KOPT-K1 (cell line): ENCODE data around the gene MYO16.

ENCODE experiments used
- H3K27ac ChIP-seq: fragments of 200-600 bp; sonication (generic); 2 replicates; pipeline ENCODE4 v1.5.1; 2016; ENCODE audit warnings: antibody characterized with exemption, mild to moderate bottlenecking, low read depth, low read length; ENCODE audit not compliant: poor library complexity, severe bottlenecking
- H3K36me3 ChIP-seq: fragments of 200-600 bp; sonication (generic); 2 replicates; pipeline ENCODE4 v1.5.1; 2017; ENCODE audit warnings: antibody characterized with exemption, mild to moderate bottlenecking, low read length, moderate library complexity; ENCODE audit not compliant: insufficient read depth
- H3K9me3 ChIP-seq: fragments of 200-600 bp; sonication (generic); 2 replicates; pipeline ENCODE4 v1.5.1; 2017; ENCODE audit warnings: antibody characterized with exemption, low read length, mild to moderate bottlenecking; ENCODE audit not compliant: insufficient read depth, poor library complexity, severe bottlenecking

MYO16 gene

DNA sequence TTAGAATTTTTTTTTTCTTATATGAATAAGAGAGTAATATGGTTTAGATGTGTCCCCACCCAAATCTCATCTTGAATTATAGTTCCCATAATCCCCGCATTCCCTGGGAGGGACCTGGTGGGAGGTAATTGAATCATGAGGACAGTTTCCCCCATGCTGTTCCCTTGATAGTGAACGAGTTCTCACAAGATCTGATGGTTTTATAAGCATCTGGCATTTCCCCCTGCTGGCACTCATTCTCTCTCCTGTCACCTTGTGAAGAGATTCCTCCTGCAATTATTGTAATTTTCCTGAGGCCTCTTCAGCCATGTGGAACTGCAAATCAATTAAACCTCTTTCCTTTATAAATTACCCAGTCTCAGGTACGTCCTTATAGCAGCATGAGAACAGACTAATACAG lies 205.7 kb downstream of the MYO16 start:
- no peaks in the 10 kb centered on the region for H3K9me3 ChIP-seq
- H3K27ac ChIP-seq: no peak overlapping the region
- H3K36me3 ChIP-seq: no peaks in the 10 kb centered on the region

DNA sequence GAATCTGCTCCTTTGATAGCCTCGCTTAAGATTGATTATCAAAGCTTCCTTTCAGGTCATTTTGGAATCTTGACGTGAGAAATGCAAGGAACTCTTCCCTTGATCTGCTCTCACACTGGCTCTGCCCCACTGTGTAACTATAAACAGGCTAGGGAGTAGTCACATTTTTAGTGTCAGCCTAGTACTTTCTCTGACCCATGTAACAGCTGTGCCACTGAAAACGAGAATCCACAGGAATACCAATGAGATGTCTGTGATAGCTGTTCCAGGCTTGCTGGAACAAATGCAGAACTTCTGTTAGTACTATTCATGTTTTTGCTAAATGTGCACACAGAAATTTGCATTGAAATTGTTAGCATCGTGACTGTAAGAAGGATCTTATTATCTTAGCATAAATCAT lies 221.3 kb downstream of the MYO16 start:
- H3K27ac ChIP-seq: no peak overlapping the region
- no peaks in the 10 kb centered on the region for H3K36me3 ChIP-seq
- no peaks in the 10 kb centered on the region for H3K9me3 ChIP-seq

DNA sequence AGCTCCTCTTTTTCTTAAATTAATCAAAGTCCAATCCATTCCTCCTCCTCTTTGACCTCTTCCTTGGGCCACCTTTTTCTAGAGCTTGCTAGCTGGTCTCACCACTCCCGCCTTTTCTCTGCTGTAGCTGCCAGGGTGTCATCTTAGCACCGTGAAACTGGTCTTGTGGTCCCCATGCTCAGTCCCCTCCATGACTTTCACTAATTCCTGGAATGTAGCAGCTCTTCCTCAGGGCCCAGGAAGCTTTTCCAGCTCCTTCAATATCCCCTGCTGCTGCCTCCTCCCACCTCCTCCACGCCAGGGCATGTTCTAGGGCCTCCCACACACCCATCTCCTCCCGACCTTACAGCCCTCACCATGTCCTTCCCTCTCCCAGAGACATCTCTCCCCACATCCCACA lies 222.2 kb downstream of the MYO16 start:
- Histone ChIP-seq H3K27ac (no peak overlapping the region), H3K9me3 (no peaks in the 10 kb centered on the region)

DNA sequence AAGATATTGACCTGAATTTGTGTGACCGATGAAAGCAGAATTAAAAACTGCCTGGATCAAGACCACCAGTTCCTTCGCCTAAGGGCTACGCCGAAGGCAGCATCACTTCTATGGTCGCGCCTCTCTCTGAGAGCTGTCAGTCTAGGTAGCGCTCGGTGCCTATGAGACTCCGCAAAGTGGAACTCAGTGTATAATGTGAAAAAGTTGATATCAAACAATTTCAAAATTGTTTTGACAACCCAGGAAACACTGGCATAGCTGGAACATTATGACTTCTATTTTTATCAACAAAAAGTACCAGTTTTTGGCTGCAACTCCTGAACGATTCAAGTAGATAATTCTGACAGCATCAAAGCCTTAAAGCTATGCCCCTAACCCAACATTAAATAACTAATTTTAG lies 223.6 kb downstream of the MYO16 start:
- H3K27ac ChIP-seq: no peak overlapping the region
- H3K9me3 ChIP-seq: no peaks in the 10 kb centered on the region
- H3K36me3 ChIP-seq: no peaks in the 10 kb centered on the region

More for the DNA sequence above, 222.2 kb downstream of the MYO16 start:
- no peaks in the 10 kb centered on the region for H3K36me3 ChIP-seq

DNA sequence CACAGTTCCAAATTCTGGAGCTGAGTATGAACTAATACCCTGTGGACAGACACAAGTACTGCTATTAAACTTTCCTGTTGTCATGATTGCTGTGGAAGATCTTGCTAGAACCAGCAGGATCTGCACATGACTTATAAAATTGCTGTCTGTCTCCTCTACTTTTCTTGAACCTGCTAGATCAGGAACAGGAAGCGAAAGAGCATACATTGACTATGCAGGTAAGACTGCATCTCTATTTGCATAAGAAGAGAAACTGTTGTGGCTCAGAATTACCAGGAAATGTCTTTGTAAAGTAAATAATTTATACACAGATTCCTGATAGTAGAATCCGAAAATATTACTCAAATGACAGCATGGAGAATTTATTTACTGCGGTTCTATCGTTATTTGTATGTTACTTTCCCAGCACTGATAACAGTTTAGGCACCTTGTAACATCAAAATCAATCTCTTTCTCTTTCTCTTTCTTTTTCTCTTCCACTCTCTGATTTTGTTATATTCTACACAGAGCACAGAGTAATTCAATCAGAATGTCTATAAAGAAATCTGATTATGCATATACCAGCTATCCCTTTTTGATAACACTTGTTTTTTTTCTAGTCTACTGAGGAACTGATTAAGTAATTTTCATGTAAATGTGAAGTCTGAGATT lies 226.5 kb downstream of the MYO16 start:
- Histone ChIP-seq H3K27ac (no peak overlapping the region), H3K9me3 (no peaks in the 10 kb centered on the region), H3K36me3 (no peaks in the 10 kb centered on the region)

DNA sequence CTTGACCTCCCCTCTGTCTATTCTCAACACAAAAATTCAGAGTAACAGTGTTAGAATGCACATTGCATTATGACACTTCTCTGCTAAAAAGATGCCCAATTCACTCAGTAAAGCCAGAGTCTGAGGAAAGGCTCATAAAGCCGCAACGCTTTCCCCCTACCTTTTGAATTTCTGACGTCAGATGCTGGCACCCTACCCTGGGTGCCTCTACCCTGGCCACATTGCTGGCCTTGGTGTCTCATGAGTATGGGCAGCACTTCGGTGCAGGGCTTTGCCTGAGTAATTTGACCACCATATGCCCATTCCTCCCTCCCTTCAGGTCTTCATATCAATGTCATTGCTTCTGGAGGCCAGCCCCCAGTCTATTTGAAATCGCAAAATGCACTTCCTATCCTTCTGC lies 229.3 kb downstream of the MYO16 start:
- H3K9me3 ChIP-seq: no peaks in the 10 kb centered on the region
- H3K27ac ChIP-seq: no peak overlapping the region
- no peaks in the 10 kb centered on the region for H3K36me3 ChIP-seq

DNA sequence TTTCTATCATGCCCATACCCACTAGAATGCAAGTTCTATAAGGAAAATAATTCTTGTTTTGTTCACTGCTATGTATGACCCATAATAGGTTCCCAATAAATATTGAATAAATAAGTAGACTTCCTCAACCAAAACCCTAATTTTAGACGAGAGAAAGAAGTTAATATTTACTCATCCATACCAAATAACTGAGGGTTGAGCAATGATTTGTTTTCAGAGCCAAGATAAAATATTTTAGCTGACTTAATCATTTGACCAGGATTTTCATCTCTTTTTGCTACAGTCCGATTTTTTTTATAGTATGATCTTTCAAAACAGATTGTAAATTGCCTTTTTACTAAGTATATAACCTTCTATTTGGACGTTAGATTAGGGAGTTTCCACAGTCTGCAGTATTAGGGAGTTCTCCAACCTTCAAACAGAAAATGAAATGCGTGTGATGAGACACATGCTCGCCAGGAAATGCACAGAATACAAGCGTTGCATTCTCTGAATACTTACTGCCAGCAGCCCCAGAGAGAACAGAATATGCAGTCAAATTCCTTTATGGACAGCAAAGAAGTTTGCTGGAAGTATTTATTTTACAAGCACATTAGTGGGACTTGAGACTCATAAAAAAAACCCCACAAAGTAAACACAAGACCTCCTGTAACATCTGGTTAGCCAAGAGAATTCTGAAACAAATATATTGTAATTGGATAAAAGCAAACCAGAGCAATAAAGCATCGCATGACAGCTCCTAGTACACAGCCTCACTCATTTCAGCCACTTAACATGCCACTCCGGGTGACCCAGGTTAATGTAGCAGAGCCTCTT lies 230.0 kb downstream of the MYO16 start:
- Histone ChIP-seq H3K27ac (no peak overlapping the region), H3K9me3 (no peaks in the 10 kb centered on the region), H3K36me3 (no peaks in the 10 kb centered on the region)

DNA sequence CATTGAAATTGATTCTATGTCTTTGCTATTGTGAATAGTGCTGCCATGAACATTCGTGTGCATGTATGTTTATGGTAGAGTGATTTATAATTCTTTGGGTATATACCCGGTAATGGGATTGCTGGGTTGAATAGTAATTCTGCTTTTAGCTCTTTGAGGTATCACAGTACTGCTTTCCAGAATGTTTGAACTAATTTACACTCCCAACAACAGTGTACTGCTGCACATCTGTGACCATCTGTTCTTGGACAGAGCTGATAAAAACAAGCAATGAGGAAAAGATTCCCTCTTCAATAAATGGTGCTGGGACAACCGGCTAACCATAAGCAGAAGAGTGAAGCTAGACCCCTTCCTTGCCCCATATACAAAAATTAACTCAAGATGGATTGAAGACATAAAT lies 231.0 kb downstream of the MYO16 start:
- Histone ChIP-seq H3K36me3 (no peaks in the 10 kb centered on the region), H3K27ac (no peak overlapping the region), H3K9me3 (no peaks in the 10 kb centered on the region)

DNA sequence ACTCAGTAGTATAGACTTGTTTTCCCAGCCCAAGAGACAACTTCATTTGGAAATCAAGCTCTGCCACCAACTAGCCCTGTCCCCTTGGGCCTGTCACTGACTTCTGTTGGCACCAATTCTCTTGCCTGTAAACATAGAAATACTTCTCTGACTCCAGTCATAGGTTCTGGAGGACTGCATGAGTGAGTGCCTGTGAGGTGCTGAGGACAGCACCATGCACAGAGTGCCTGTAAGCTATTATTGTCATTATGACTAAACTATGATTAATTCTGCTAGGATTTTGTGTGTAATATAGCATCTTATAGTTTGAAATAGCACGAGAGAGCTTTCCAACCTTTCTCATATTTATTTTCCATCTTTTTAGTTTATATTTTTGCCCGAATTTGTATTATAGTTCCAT lies 247.9 kb downstream of the MYO16 start:
- H3K36me3 ChIP-seq: no peaks in the 10 kb centered on the region
- H3K27ac ChIP-seq: no peak overlapping the region
- no peaks in the 10 kb centered on the region for H3K9me3 ChIP-seq

DNA sequence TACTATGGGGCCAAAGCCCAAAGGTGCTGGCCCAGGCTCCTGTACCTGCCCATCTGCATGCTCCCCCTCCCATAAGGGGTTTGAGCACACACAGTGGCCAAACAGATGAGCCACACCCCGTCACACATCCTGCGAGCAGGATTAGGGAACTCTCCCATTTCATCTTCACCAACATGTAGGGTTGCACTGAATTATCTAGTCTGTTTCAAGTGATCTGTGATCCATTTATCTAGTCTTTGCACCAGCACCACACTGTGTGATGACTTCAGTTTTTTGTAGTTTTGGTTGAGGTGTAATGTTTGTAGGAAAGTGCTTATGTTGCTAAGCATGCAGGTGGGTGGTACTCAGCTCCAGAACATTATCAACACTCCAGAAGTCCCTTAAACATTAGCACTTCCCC lies 249.3 kb downstream of the MYO16 start:
- no peak overlapping the region for H3K27ac ChIP-seq
- no peaks in the 10 kb centered on the region for H3K9me3 ChIP-seq
- H3K36me3 ChIP-seq: no peaks in the 10 kb centered on the region

DNA sequence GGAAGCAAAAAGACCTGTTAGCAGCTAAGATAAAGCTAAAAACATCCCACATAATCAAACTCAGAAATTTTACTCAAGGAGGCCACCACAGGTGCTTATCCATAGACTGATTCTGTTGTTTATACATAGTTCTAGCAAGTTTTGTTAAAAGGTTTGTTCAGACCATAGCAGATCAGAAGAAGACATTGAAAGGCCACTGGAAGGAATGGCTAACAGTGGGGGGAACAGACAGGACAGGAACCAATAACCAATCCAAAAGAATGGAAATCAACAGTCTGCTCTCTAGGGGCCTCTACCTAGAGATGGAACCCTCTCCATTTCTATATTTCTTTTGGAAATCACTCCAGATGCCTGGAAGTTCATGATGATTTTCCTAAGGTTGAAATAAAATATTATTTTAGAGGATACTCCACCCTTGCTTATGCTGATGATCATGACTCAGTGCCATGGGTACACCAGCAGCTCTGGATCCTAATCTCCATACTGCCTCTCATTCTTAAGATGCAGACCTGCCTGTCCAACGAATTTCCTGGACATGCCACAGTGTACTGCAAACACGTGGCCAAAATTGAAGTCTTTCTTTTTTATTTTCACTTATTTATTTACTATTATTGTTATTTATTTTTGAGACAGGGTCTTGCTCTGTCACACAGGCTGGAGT lies 260.0 kb downstream of the MYO16 start:
- no peak overlapping the region for H3K27ac ChIP-seq
- no peaks in the 10 kb centered on the region for H3K9me3 ChIP-seq
- no peaks in the 10 kb centered on the region for H3K36me3 ChIP-seq

DNA sequence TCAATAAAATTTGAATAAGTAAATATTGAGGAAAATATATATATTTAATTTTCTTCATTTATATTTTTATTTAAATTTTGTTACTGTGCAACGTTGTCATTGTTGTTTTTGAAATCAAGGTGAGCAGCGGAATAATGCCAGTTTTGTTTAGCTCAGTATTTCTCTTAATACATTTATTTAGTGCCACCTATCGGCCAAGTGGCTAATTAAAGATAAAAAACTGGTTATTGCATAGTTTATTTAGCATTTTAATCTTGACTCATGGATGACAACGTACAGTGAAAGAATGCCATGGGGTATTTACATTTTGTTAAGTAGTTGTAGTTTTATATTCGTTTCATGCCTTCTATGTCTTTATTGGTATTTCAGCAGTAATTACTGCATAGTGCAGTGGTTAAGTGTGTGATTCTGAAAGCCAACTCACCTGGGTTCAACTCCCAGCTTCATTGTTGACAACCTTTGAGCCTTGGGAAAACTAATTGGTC lies 265.9 kb downstream of the MYO16 start:
- Histone ChIP-seq H3K27ac (no peak overlapping the region), H3K9me3 (no peaks in the 10 kb centered on the region), H3K36me3 (no peaks in the 10 kb centered on the region)

DNA sequence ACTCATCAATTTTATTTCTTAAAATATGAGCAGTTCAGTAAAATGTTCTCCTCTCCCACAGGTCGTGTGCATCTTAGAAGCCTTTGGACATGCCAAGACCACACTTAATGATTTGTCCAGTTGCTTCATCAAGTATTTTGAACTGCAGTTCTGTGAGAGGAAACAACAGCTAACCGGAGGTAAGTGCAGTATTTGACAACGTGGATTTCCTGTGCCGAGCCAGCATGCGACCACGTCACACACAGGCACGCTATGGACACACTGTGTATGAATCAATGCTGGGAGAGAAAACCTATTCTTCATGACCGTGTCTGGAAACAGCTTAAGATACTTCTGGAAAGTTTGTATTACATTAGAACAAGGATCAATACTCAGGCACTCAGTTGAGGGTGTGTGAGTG lies 268.5 kb downstream of the MYO16 start:
- Histone ChIP-seq H3K27ac (no peak overlapping the region), H3K36me3 (no peaks in the 10 kb centered on the region), H3K9me3 (no peaks in the 10 kb centered on the region)

DNA sequence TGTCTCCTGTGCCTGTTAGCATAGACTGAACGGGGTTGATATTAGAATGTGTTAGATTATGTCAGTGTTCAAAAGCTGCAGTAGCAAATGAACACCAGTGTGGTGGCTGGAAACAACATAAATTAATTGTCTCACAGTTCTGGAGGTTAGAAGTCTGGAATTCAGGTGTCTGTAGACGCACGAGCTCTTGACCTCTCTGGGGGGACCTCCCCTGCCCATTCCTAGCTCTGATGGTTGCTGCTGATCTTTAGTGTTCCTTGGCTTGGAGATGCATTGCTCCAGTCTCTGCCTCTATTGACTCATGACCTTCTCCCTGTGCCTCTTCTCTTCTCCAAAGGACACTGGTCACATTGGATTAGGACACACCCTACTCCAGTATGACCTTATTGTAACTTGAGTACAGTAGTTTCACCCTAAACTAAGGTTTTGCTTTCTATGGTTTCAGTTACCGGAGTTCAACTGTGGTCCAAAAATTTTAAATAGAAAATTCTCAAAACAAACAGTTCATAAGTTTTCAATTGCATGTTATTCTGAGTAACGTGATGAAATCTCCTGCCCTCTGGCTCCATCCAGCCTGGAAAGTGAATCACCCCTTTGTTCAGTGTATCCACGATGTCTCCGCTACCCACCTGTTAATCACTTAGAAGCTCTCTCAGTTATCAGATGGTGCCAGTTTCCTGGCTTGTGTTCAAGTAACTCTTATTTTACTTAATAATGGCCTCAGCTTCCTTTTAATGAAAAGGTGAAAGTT lies 273.2 kb downstream of the MYO16 start:
- Histone ChIP-seq H3K36me3 (no peaks in the 10 kb centered on the region), H3K27ac (no peak overlapping the region), H3K9me3 (no peaks in the 10 kb centered on the region)

DNA sequence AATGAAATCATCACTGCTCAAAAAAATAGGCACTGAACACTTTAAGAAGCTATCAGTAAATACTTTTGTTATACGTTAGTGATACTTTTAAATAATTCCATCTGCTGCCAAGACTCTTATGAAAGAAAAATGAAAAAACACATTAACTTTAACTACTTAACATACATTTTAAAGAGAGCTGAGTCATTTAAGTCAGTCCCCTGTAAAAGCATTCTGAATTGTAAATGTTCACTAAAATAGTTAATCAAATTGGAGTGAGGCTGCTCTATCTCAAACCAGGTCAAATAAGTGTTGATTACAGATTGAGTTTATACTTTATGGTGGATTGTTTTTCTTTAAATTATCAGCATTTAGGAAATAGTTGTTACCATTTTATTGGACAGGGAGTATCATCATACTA lies 274.2 kb downstream of the MYO16 start:
- no peaks in the 10 kb centered on the region for H3K36me3 ChIP-seq
- no peak overlapping the region for H3K27ac ChIP-seq
- H3K9me3 ChIP-seq: no peaks in the 10 kb centered on the region
